Kidney (tissue), 14 donors: ENCODE results near the gene ZBTB17. TPM values are rescaled to one million over a fixed set of nuclear protein-coding genes. Genes with fewer than 3 reads are reported as not detected.

Source experiments
- DNase-seq, 5 donors: peaks; one replicate each; pipeline ENCODE4 v3.0.0-alpha.2; 2013 to 2020
- FAIRE-seq: peaks from 2 replicates; lab custom pipeline; 2012; peaks lifted over from hg19 to GRCh38; lab: Jason Lieb, UNC
- H3K27ac ChIP-seq, 2 donors: one replicate each; pipeline ENCODE4 v1.7.0; 2013; ENCODE audit warnings: low read depth in 2 of 2, low read length in 2 of 2, inconsistent platforms in 1 of 2
- H3K27me3 ChIP-seq: one replicate; pipeline ENCODE4 v1.7.1; 2013; ENCODE audit warnings: low read length, inconsistent platforms; ENCODE audit not compliant: control insufficient read depth, insufficient read depth
- H3K36me3 ChIP-seq, 3 donors: one replicate each; pipeline versions ENCODE4 v1.7.0 to v1.7.1; 2013; ENCODE audit warnings: low read length in 3 of 3, control low read depth in 1 of 3, inconsistent platforms in 1 of 3; ENCODE audit not compliant: insufficient read depth in 3 of 3, control insufficient read depth in 2 of 3
- H3K4me1 ChIP-seq, 3 donors: one replicate each; pipeline versions ENCODE4 v1.7.0 to v1.7.1; 2013; ENCODE audit warnings: low read length in 3 of 3, inconsistent platforms in 1 of 3, low read depth in 1 of 3; ENCODE audit not compliant: control insufficient read depth in 2 of 3, insufficient read depth in 2 of 3
- H3K4me3 ChIP-seq, 3 donors: one replicate each; pipeline versions ENCODE4 v1.7.0 to v1.8.1; 2013; ENCODE audit warnings: low read length in 3 of 3, control low read depth in 1 of 3, inconsistent platforms in 1 of 3
- H3K9ac ChIP-seq, 3 donors: one replicate each; pipeline versions ENCODE4 v1.7.0 to v1.7.1; 2013; ENCODE audit warnings: low read length in 3 of 3, control low read depth in 1 of 3, inconsistent platforms in 1 of 3
- H3K9me3 ChIP-seq, 3 donors: one replicate each; pipeline versions ENCODE4 v1.7.0 to v1.7.1; 2013; ENCODE audit warnings: low read length in 3 of 3, control low read depth in 1 of 3, inconsistent platforms in 1 of 3; ENCODE audit not compliant: control insufficient read depth in 2 of 3, insufficient read depth in 1 of 3
- CTCF ChIP-seq: IDR thresholded peaks from 3 replicates; pipeline ENCODE4 v1.5.1; 2012; ENCODE audit warnings: mild to moderate bottlenecking, moderate library complexity, borderline replicate concordance; ENCODE audit not compliant: insufficient read depth; ENCODE audit errors: extremely low read depth
- intact Hi-C: fragments of 100-400 bp; cut with DNase I; formaldehyde crosslinking; loops from one replicate; pipeline ENCODE4 v1.11.1; 2022
- polyA plus RNA-seq: library from polyadenylated mRNA; stranded (reverse); fragments of 350-450 nt; fragmentation: Illumina TruSeq; extraction: RNeasy Lipid Tissue Mini Kit (QIAGEN cat#74804); gene quantifications from one replicate; pipeline ENCODE4 v1.2.3, GENCODE V29; 2014; ENCODE audit warnings: low read depth, low replicate concordance; ENCODE audit not compliant: insufficient read depth
- total RNA-seq: library from RNA; stranded (reverse); fragmentation: NEBNext Ultra II Directional; extraction: Animal tissue kit (Norgen Biotek cat#: 25700); gene quantifications from one replicate; pipeline ENCODE4 v1.2.1, GENCODE V29; 2021
- donor health status: control.
- donor health status: control.
- donor health status: control.
- donor health status: control.
- donor health status: control.
- donor health status: DM: yes; HTN: yes; CAD: no.
- donor health status: Normal renal cell carcinoma (clear cell type).

ZBTB17 gene
- total and polyA plus RNA-seq, 2 donors from 2014 or later = 33.1 to 41.5 TPM

GRCh38 chr1:15966081-15966955 lies 9.6 kb downstream of the ZBTB17 start:
- Histone ChIP-seq H3K36me3 (peaks cover 0 to 4% (median 0%) of the 10 kb centered on the region in 3 donors), H3K27me3 (no peaks in the 10 kb centered on the region), H3K27ac (peak overlapping the region; percentile 49 to 55), H3K9me3 (no peaks in the 10 kb centered on the region), H3K4me3 (peak overlapping the region in 1 of 3 donors; percentile 29), H3K9ac (peak overlapping the region in 1 of 3 donors; percentile 36), H3K4me1 (peaks cover 0 to 7% (median 2%) of the 10 kb centered on the region in 3 donors)
- DNase-seq (peak in 1 of 5 donors; percentile 66), FAIRE-seq (no peak)
- TF ChIP-seq CTCF = no peak
- intact Hi-C loops = no loop called here

- no peak for TF ChIP-seq CTCF
- Histone ChIP-seq H3K36me3 (peaks cover 0 to 4% (median 0%) of the 10 kb centered on the region in 3 donors), H3K4me1 (peaks cover 0 to 7% (median 2%) of the 10 kb centered on the region in 3 donors), H3K9ac (no peak overlapping the region), H3K27me3 (no peaks in the 10 kb centered on the region), H3K4me3 (no peak overlapping the region), H3K9me3 (no peaks in the 10 kb centered on the region), H3K27ac (peak overlapping the region in 1 of 2 donors; percentile 55)
- DNase-seq (peak in 1 of 5 donors; percentile 54), FAIRE-seq (no peak)
- intact Hi-C loops = no loop called here
These were observed 10.6 kb downstream of the ZBTB17 start for GRCh38 chr1:15965228-15965767.

- Histone ChIP-seq H3K27ac (no peak overlapping the region), H3K9me3 (no peaks in the 10 kb centered on the region), H3K36me3 (peaks cover 0 to 4% (median 0%) of the 10 kb centered on the region in 3 donors), H3K9ac (no peak overlapping the region), H3K4me3 (no peak overlapping the region), H3K27me3 (no peaks in the 10 kb centered on the region), H3K4me1 (peaks cover 0 to 7% (median 2%) of the 10 kb centered on the region in 3 donors)
- no peak for DNase-seq
- intact Hi-C loops = no loop called here
- no peak for TF ChIP-seq CTCF
- no peak for FAIRE-seq
These were observed 11.8 kb downstream of the ZBTB17 start for GRCh38 chr1:15963968-15964648.
